Transverse colon (tissue), 4 donors: ENCODE results near the gene ERICH6B.

Source experiments
- EP300 ChIP-seq: sonication (generic); formaldehyde crosslinking; IDR thresholded peaks from one replicate; pipeline ENCODE4 v1.6.1; 2017; ENCODE audit warnings: antibody characterized with exemption, low read depth
- POLR2AphosphoS5 ChIP-seq, 3 donors: sonication (generic); formaldehyde crosslinking; IDR thresholded peaks; one replicate each; pipeline ENCODE4 v1.6.1; 2016; ENCODE audit warnings: antibody characterized with exemption in 3 of 3
- TF ChIP-seq, protein P1 (sequence below), 5 experiments: fragments of 200-600 bp in 3 of 5; fragments of 450-650 bp in 2 of 5; sonication (generic) in 3 of 5; IDR thresholded peaks; 1 replicate in 2 of 5; 2 replicates in 3 of 5; pipeline ENCODE4 v1.5.1; 2016 to 2017; ENCODE audit warnings: antibody characterized with exemption in 5 of 5, inconsistent platforms in 3 of 5, mild to moderate bottlenecking in 2 of 5, moderate library complexity in 1 of 5

DNA sequence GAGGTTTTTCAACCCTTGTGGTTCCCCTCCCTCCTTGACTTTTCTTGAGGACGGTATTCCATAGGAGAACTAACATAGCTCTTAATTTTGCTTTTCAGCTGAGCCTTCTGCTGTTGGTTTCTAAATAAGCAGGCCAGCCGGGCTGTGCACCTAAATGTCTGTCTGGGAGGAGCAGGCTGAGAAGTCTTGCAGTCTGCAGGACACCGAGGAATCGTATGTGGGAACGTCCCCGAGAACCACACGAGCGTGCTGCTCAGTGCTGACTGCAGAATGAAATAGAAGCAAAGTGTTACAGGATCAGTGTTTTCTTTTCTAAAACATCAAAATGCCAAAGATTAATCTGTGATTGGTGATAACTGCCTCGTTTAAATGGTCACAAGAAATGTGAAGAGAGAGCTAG, 80.9 kb downstream of the ERICH6B start:
- TF ChIP-seq, protein P1, sequence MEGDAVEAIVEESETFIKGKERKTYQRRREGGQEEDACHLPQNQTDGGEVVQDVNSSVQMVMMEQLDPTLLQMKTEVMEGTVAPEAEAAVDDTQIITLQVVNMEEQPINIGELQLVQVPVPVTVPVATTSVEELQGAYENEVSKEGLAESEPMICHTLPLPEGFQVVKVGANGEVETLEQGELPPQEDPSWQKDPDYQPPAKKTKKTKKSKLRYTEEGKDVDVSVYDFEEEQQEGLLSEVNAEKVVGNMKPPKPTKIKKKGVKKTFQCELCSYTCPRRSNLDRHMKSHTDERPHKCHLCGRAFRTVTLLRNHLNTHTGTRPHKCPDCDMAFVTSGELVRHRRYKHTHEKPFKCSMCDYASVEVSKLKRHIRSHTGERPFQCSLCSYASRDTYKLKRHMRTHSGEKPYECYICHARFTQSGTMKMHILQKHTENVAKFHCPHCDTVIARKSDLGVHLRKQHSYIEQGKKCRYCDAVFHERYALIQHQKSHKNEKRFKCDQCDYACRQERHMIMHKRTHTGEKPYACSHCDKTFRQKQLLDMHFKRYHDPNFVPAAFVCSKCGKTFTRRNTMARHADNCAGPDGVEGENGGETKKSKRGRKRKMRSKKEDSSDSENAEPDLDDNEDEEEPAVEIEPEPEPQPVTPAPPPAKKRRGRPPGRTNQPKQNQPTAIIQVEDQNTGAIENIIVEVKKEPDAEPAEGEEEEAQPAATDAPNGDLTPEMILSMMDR (IDR thresholded peaks at IDR 0.05): no peak
- no peak for TF ChIP-seq POLR2AphosphoS5 (IDR thresholded peaks at IDR 0.05)
- TF ChIP-seq EP300: no peak
